GM12878 (cell line): ENCODE data around the gene SPDYE3. TPM values are rescaled to one million over a fixed set of nuclear protein-coding genes. Genes with fewer than 3 reads are reported as not detected.
A peak's percentile ranks its signal among the peaks of the same experiment; 100 is the strongest.

Source experiments
- ATAC-seq: fragments of 200-7000 bp; cut with Tn5 transposase; 3 replicates; pipeline ENCODE4 v1.9.1; 2020; ENCODE audit warnings: mild to moderate bottlenecking, moderate library complexity
- BruUV-seq: library from RNA; stranded (reverse); fragments of 400-500 nt; replicated peaks from 2 replicates; lab custom pipeline; 2021; lab: Mats Ljungman, UMichigan
- CTCF ChIA-PET: fragments of 300-600 bp; sonication (Branson Sonifier 250); formaldehyde crosslinking; extraction: SDS; loops from one replicate; lab custom pipeline; 2021; ENCODE audit warnings: inconsistent platforms; lab: Yijun Ruan, JAX
- POLR2A ChIA-PET: fragments of 350-600 bp; formaldehyde crosslinking; extraction: SDS; loops from one replicate; lab custom pipeline; 2021; ENCODE audit warnings: inconsistent platforms; lab: Charles Lee
- RAD21 ChIA-PET: fragments of 300-600 bp; sonication (Branson Sonifier 250); formaldehyde crosslinking; loops from one replicate; lab custom pipeline; 2023; ENCODE audit warnings: antibody characterized with exemption; ENCODE audit not compliant: unreplicated experiment; lab: Charles Lee
- SMC1A ChIA-PET: fragments of 300-600 bp; sonication (Branson Sonifier 250); formaldehyde crosslinking; loops from one replicate; lab custom pipeline; 2023; ENCODE audit not compliant: unreplicated experiment, uncharacterized antibody; lab: Charles Lee
- DNase-seq: peaks from one replicate; pipeline ENCODE4 v3.0.0-alpha.2; 2011; ENCODE audit warnings: low read depth, low spot score
- FAIRE-seq: peaks from 3 replicates; lab custom pipeline; 2011; peaks lifted over from hg19 to GRCh38; lab: Jason Lieb, UNC
- H2AFZ ChIP-seq: 2 replicates; pipeline ENCODE4 v1.6.0; 2011; ENCODE audit warnings: low read depth, low read length, control low read depth; ENCODE audit not compliant: control insufficient read depth
- H3K27ac ChIP-seq: 2 replicates; pipeline ENCODE4 v1.5.1; 2011; ENCODE audit warnings: control low read depth; ENCODE audit not compliant: control insufficient read depth, insufficient read depth
- H3K27me3 ChIP-seq, 2 experiments: replicated peaks in 1 of 2; 2 replicates each; pipeline versions ENCODE4 v1.6.0 to v1.6.1; 2011; ENCODE audit warnings: low read length in 1 of 2; ENCODE audit not compliant: control insufficient read depth in 2 of 2, insufficient read depth in 2 of 2
- H3K36me3 ChIP-seq, 2 experiments: 2 replicates each; pipeline ENCODE4 v1.5.1; 2011; ENCODE audit warnings: low read length in 1 of 2; ENCODE audit not compliant: control insufficient read depth in 2 of 2, insufficient read depth in 2 of 2
- H3K4me1 ChIP-seq: 2 replicates; pipeline ENCODE4 v1.6.1; 2011; ENCODE audit warnings: mild to moderate bottlenecking, low read length, moderate library complexity, mixed read lengths; ENCODE audit not compliant: control insufficient read depth, insufficient read depth
- H3K4me2 ChIP-seq: 2 replicates; pipeline ENCODE4 v1.6.0; 2011; ENCODE audit warnings: control low read depth; ENCODE audit not compliant: control insufficient read depth, insufficient read depth
- H3K4me3 ChIP-seq: fragments of 200-600 bp; sonication (generic); 2 replicates; pipeline ENCODE4 v1.5.1; 2016
- H3K79me2 ChIP-seq: 2 replicates; pipeline ENCODE4 v1.6.0; 2011; ENCODE audit warnings: low read length; ENCODE audit not compliant: control insufficient read depth, insufficient read depth
- H3K9ac ChIP-seq: 2 replicates; pipeline ENCODE4 v1.8.0; 2011; ENCODE audit warnings: low read length, control low read depth, mixed read lengths; ENCODE audit not compliant: control insufficient read depth, insufficient read depth
- H3K9me3 ChIP-seq: replicated peaks from 3 replicates; pipeline ENCODE4 v1.5.1; 2011; ENCODE audit warnings: mild to moderate bottlenecking, low read length; ENCODE audit not compliant: control insufficient read depth, insufficient read depth
- H4K20me1 ChIP-seq: 2 replicates; pipeline ENCODE4 v1.6.0; 2011; ENCODE audit not compliant: control insufficient read depth, insufficient read depth
- KDM1A ChIP-seq: fragments of 200-600 bp; sonication (generic); IDR thresholded peaks from 2 replicates; pipeline ENCODE4 v1.6.1; 2016; ENCODE audit warnings: borderline replicate concordance
- POLR2A ChIP-seq: IDR thresholded peaks from 2 replicates; pipeline ENCODE4 v1.6.1; 2011; ENCODE audit warnings: low read depth, mild to moderate bottlenecking, low read length
- SP1 ChIP-seq: IDR thresholded peaks from one replicate; pipeline ENCODE4 v1.6.1; 2011; ENCODE audit warnings: low read depth, low read length
- ZBTB11 ChIP-seq: fragments of 450-650 bp; formaldehyde crosslinking; IDR thresholded peaks from 2 replicates; pipeline ENCODE4 v1.5.0; 2022; ENCODE audit warnings: mild to moderate bottlenecking, missing genetic modification characterization
- ZNF592 ChIP-seq: fragments of 450-650 bp; IDR thresholded peaks from 2 replicates; pipeline ENCODE4 v1.6.1; 2017; ENCODE audit warnings: mild to moderate bottlenecking, moderate library complexity
- WGBS: methylation state at CpG from one replicate; pipeline ENCODE4 v1.1.6; 2016; ENCODE audit warnings: low lambda C conversion rate; ENCODE audit not compliant: insufficient replicate concordance, insufficient coverage; ENCODE audit errors: missing lambda C conversion rate; 5-methylcytosine and 5-hydroxymethylcytosine counted together
- in situ Hi-C: fragments of 300-500 bp; cut with MboI; formaldehyde crosslinking; loops from 9 replicates; pipeline ENCODE4 v1.14.3; 2018; ENCODE audit warnings: mixed read lengths
- intact Hi-C: fragments of 100-400 bp; cut with micrococcal nuclease; formaldehyde crosslinking; loops from one replicate; pipeline ENCODE4 v1.14.2; 2022; ENCODE audit not compliant: unreplicated experiment
- polyA plus RNA-seq, 11 experiments: library from polyadenylated mRNA; depleted of rRNA in 4 of 11; unstranded in 6 of 11; stranded (reverse) in 5 of 11; fragments of >200 nt; fragmentation: Nextera tagmentation in 4 of 11; fragmentation: Illumina TruSeq in 1 of 11; extraction: Ambion mirVana in 4 of 11; extraction: Trizol in 1 of 11; gene quantifications; 1 replicate in 1 of 11; 2 replicates in 10 of 11; pipeline versions ENCODE4 v1.2.1 to v1.2.3, GENCODE V29; 2011 to 2016; ENCODE audit warnings: inconsistent platforms in 2 of 11, missing spikeins in 2 of 11, low read depth in 1 of 11
- total RNA-seq, 4 experiments: library from RNA; depleted of rRNA in 3 of 4; stranded (reverse); fragments of >200 nt in 3 of 4; fragmentation: Illumina TruSeq in 1 of 4; extraction: Trizol in 1 of 4; gene quantifications; 2 replicates each; pipeline versions ENCODE4 v1.2.1 to v1.2.3, GENCODE V29; 2013 to 2021

The SPDYE3 gene
- total and polyA plus RNA-seq, 10 of the 15 experiments (the other 5 are each of a cell fraction or from before 2014, with no cell fraction given): 0.03 to 9.4 (median 1.4) TPM; not detected in 4

GRCh38 chr7:100349757-100350156 lies 42.3 kb downstream of the SPDYE3 start (continued):
- TF ChIP-seq ZBTB11: no peak

- no peaks in the 10 kb centered on the region; the same call in 1 of the 2 replicates for H4K20me1 ChIP-seq
- H2AFZ ChIP-seq: no peak overlapping the region
- peaks cover 4% of the 10 kb centered on the region; the same call in 1 of the 2 replicates for H3K4me1 ChIP-seq
- H3K4me2 ChIP-seq: no peak overlapping the region
- H3K9me3 ChIP-seq: no peaks in the 10 kb centered on the region
- no peak for TF ChIP-seq SP1
- no peak for TF ChIP-seq ZNF592
- 0 out of 2 replicates have a peak, but pooled peaks have one; percentile 22 for TF ChIP-seq POLR2A
- no peak for TF ChIP-seq KDM1A
- ChIA-PET RAD21 (no interaction called here), POLR2A (no interaction called here), CTCF (no interaction called here), SMC1A (no interaction called here)
- peaks cover 43 to 58% of the 10 kb centered on the region in 2 experiments for H3K36me3 ChIP-seq
- no peaks in the 10 kb centered on the region for H3K79me2 ChIP-seq
- intact Hi-C loops: no loop called here
- no peak overlapping the region for H3K4me3 ChIP-seq
- ATAC-seq (no peak), DNase-seq (no peak), FAIRE-seq (no peak)
- H3K27ac ChIP-seq: no peak overlapping the region
- no peak overlapping the region for H3K9ac ChIP-seq
- no TSS peak for BruUV-seq
- in situ Hi-C loops: no loop called here
- H3K27me3 ChIP-seq: no peaks in the 10 kb centered on the region
- WGBS: 97% methylated on average over 6 of the region's 6 CpGs
These were observed 44.2 kb downstream of the SPDYE3 start for GRCh38 chr7:100351657-100352058.
